Right lobe of liver (tissue), 6 donors: ENCODE results near the gene SLC25A42. TPM values are rescaled to one million over a fixed set of nuclear protein-coding genes. Genes with fewer than 3 reads are reported as not detected.
A peak's percentile ranks its signal among the peaks of the same experiment; 100 is the strongest.

Source experiments
- ATAC-seq, 4 donors: fragments of 200-7000 bp; cut with Tn5 transposase; one replicate each; pipeline ENCODE4 v1.9.1; 2020; ENCODE audit warnings: mild to moderate bottlenecking in 4 of 4, moderate library complexity in 4 of 4
- DNase-seq, 3 donors: peaks; one replicate each; pipeline ENCODE4 v3.0.0-alpha.2; 2020
- H3K27ac ChIP-seq, 3 donors: fragments of 200-600 bp; one replicate each; pipeline ENCODE4 v1.8.0; 2022
- H3K27me3 ChIP-seq, 2 donors: fragments of 200-600 bp; one replicate each; pipeline ENCODE4 v1.8.0; 2022
- H3K36me3 ChIP-seq, 4 donors: fragments of 200-600 bp; sonication (generic) in 1 of 4; one replicate each; pipeline versions ENCODE4 v1.5.1 to v1.8.0; 2017 to 2022; ENCODE audit warnings: control low read depth in 1 of 4
- H3K4me1 ChIP-seq, 4 donors: fragments of 200-600 bp; sonication (generic) in 1 of 4; one replicate each; pipeline versions ENCODE4 v1.5.1 to v1.8.0; 2017 to 2022; ENCODE audit warnings: control low read depth in 1 of 4
- H3K4me3 ChIP-seq, 3 donors: fragments of 200-600 bp; one replicate each; pipeline ENCODE4 v1.8.0; 2022
- H3K9me3 ChIP-seq, 4 donors: fragments of 200-600 bp; sonication (generic) in 1 of 4; one replicate each; pipeline versions ENCODE4 v1.5.1 to v1.8.0; 2017 to 2022; ENCODE audit warnings: control low read depth in 1 of 4
- CTCF ChIP-seq, 4 donors: fragments of 200-600 bp in 3 of 4; fragments of 450-650 bp in 1 of 4; IDR thresholded peaks; one replicate each; pipeline versions ENCODE4 v1.5.1 to v1.8.0; 2016 to 2022; ENCODE audit warnings: antibody characterized with exemption in 4 of 4, mild to moderate bottlenecking in 2 of 4
- POLR2A ChIP-seq: fragments of 450-650 bp; IDR thresholded peaks from one replicate; pipeline ENCODE4 v1.6.1; 2017; ENCODE audit warnings: antibody characterized with exemption, mild to moderate bottlenecking
- WGBS: methylation state at CpG from one replicate; pipeline ENCODE4 v1.1.6; 2018; ENCODE audit warnings: low coverage, low lambda C conversion rate; ENCODE audit not compliant: insufficient coverage; ENCODE audit errors: missing lambda C conversion rate; 5-methylcytosine and 5-hydroxymethylcytosine counted together
- intact Hi-C, 2 donors: fragments of 100-400 bp; cut with DNase I; formaldehyde crosslinking; loops; one replicate each; pipeline versions ENCODE4 v1.11.2 to v1.14.1; 2022
- total RNA-seq, 6 experiments: library from RNA; depleted of rRNA in 2 of 6; stranded (reverse); fragments of >200 nt in 2 of 6; fragmentation: NEBNext Ultra II Directional in 3 of 6; extraction: Animal tissue kit (Norgen Biotek cat#: 25700) in 3 of 6; gene quantifications; one replicate each; pipeline versions ENCODE4 v1.1.0 to v1.2.4, GENCODE V29; 2016 to 2023
- donor health status: DM: no; HTN: yes; CAD: no.
- donor health status: DM: no; HTN: no; CAD: no.
- donor health status: DM: no; HTN: no; CAD: no.
- donor health status: DM: no; HTN: yes; CAD: no.
- donor health status: DM: no; HTN: yes; CAD: no.

SLC25A42 gene
- total RNA-seq, 6 experiments from 2014 or later: 20.7 to 80.7 (median 69.7) TPM

- Histone ChIP-seq H3K4me1 (peaks cover 0 to 23% (median 0%) of the 10 kb centered on the region in 4 donors), H3K4me3 (peak overlapping the region; percentile 74 to 92 (median 78)), H3K36me3 (peaks cover 0 to 24% (median 13%) of the 10 kb centered on the region in 4 donors), H3K27ac (peak overlapping the region; percentile 90 to 95 (median 91)), H3K9me3 (no peaks in the 10 kb centered on the region), H3K27me3 (no peaks in the 10 kb centered on the region)
- ATAC-seq (peak; percentile 47 to 75 (median 65)), DNase-seq (peak; percentile 82 to 85 (median 85))
- 6% methylated on average over 27 of the region's 31 CpGs for WGBS
- intact Hi-C loops: no loop called here
- TF ChIP-seq POLR2A (no peak), CTCF (IDR thresholded peaks at IDR 0.05) (no peak)
Observed at GRCh38 chr19:19032420-19033175, 31.2 kb upstream of the SLC25A42 start.

DNA sequence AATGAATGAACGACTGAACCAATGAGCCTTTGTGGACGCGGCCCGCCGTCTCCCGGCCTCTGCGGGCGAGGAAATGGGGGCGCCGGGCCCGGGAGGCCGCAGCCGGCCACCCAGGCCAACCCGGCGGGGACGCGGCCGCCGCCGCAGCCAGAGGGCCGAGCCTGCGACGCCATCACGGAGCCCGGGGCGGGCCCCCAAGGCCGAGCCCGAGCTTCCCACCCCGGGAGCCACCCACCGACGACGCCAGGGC is 30.7 kb upstream of the SLC25A42 start:
- DNase-seq (no peak), ATAC-seq (peak in 2 of 4 donors; percentile 7 to 34)
- no peaks in the 10 kb centered on the region for H3K27me3 ChIP-seq
- H3K36me3 ChIP-seq: peaks cover 0 to 20% (median 10%) of the 10 kb centered on the region in 4 donors
- 0% methylated on average over 9 of the region's 32 CpGs for WGBS
- no peaks in the 10 kb centered on the region for H3K9me3 ChIP-seq
- H3K27ac ChIP-seq: peak overlapping the region; percentile 90 to 95 (median 91)
- no peak for TF ChIP-seq POLR2A
- TF ChIP-seq CTCF (IDR thresholded peaks at IDR 0.05): no peak
- intact Hi-C loops: no loop called here
- H3K4me3 ChIP-seq: peak overlapping the region; percentile 74 to 92 (median 78)
- peaks cover 0 to 22% (median 0%) of the 10 kb centered on the region in 4 donors for H3K4me1 ChIP-seq

DNA sequence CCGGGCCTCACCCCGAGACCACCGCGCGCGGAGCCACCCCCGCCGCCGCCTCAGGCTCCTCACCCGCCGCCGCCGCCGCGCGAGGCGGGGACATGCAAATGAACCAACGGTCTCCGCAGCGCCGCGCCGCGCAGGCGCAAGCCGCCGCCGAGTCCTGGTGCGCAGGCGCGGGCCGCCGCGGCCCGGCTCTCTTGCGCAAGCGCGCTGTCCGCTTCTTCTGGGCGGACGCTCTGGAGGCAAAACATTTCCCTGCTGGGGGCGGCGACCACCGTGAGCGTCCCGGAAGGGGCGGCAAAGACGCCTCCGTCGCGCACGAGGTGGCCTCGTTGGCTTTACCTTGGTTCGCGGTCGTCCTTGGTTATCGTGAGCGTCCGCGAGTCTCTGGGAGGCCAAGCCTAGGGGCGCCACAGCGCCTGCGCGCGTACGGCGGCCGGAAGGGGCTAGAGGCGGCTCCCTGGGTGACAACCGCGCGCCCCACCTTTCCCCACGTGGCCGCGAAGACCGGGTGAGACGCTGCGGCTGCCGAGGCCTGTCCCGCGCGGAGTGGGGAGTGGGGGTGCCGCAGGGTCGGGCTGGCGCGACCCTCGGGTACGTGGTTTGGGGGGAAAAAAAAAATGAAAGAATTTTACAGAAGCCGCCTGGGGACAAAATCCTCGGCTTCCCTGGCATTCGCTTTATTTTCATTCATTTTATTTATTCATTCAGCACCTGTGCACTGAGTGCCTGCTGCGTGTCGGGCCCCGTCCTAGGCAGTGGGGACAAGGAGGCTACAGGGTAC is 30.2 kb upstream of the SLC25A42 start, which contains the start of the genes ARMC6 and SUGP2:
Gene ARMC6 (plus strand): TSS at position 178 of the 778 bp plus-strand sequence. CDS start 607 bp downstream, outside the sequence.
Gene SUGP2 (minus strand): TSS at position 92 of the 778 bp plus-strand sequence. CDS start 2,446 bp downstream, outside the sequence.
- 0% methylated on average over 41 of the region's 94 CpGs for WGBS
- no peaks in the 10 kb centered on the region for H3K9me3 ChIP-seq
- H3K36me3 ChIP-seq: peaks cover 0 to 15% (median 6%) of the 10 kb centered on the region in 4 donors
- intact Hi-C loops: no loop called here
- DNase-seq (peak; percentile 89 to 92 (median 91)), ATAC-seq (peak; percentile 79 to 88 (median 84))
- peak in 1 of 4 donors; percentile 21 for TF ChIP-seq CTCF (IDR thresholded peaks at IDR 0.05)
- TF ChIP-seq POLR2A: peak; percentile 81
- peak within 1 kb of the TSS; percentile 90 to 95 (median 91) for H3K27ac ChIP-seq
- no peaks in the 10 kb centered on the region for H3K27me3 ChIP-seq
- peaks cover 0 to 19% (median 0%) of the 10 kb centered on the region in 4 donors for H3K4me1 ChIP-seq
- peak within 1 kb of the TSS; percentile 74 to 92 (median 78) for H3K4me3 ChIP-seq

- H3K27ac ChIP-seq: peak overlapping the region in 2 of 3 donors; percentile 91 to 95
- TF ChIP-seq CTCF (IDR thresholded peaks at IDR 0.05) (no peak), POLR2A (no peak)
- H3K27me3 ChIP-seq: no peaks in the 10 kb centered on the region
- intact Hi-C loops: no loop called here
- peak overlapping the region; percentile 74 to 92 (median 78) for H3K4me3 ChIP-seq
- no peaks in the 10 kb centered on the region for H3K9me3 ChIP-seq
- DNase-seq (peak in 2 of 3 donors; percentile 63 to 66), ATAC-seq (peak; percentile 56 to 73 (median 64))
- H3K4me1 ChIP-seq: peaks cover 0 to 19% (median 0%) of the 10 kb centered on the region in 4 donors
- H3K36me3 ChIP-seq: peaks cover 0 to 11% (median 5%) of the 10 kb centered on the region in 4 donors
- WGBS: 0% methylated on average over 7 of the region's 10 CpGs
Observed at GRCh38 chr19:19034204-19034624, 29.6 kb upstream of the SLC25A42 start.
